ENCODE data around the gene ANKZF1.
A peak's percentile ranks its signal among the peaks of the same experiment; 100 is the strongest.
"Not testable (repeated sequence)": the region's sequence is repeated elsewhere in the genome, so short reads cannot be mapped to it uniquely, and the experiment has no call there.

ANKZF1 gene

GRCh38 chr2:219229305-219230058, at the start of gene ANKZF1, which contains the start of gene ATG9A:
Gene ANKZF1, plus strand, starts transcription at chr2:219229806. Its CDS starts 452 bp downstream, at chr2:219230258.
Gene ATG9A, minus strand, starts transcription at chr2:219229636. Its CDS starts 1,612 bp downstream, at chr2:219228024.
- DNase-seq = peak; percentile 100

GRCh38 chr2:219180961-219181360, 48.6 kb upstream of the ANKZF1 start:
- DNase-seq = no peak

GRCh38 chr2:219181531-219181930, 48.1 kb upstream of the ANKZF1 start:
- DNase-seq = no peak

GRCh38 chr2:219182331-219183150, 47.1 kb upstream of the ANKZF1 start:
- DNase-seq = no peak

GRCh38 chr2:219183151-219183772, 46.3 kb upstream of the ANKZF1 start:
- DNase-seq = no peak

GRCh38 chr2:219184121-219184520, 45.5 kb upstream of the ANKZF1 start:
- DNase-seq = no peak

GRCh38 chr2:219186754-219187456, 42.7 kb upstream of the ANKZF1 start:
- no peak for DNase-seq

- DNase-seq = no peak
Measured at GRCh38 chr2:219197388-219197787, 32.2 kb upstream of the ANKZF1 start.

- no peak for DNase-seq
Measured at GRCh38 chr2:219198974-219199373, 30.6 kb upstream of the ANKZF1 start.

GRCh38 chr2:219199470-219200211, 30.0 kb upstream of the ANKZF1 start:
- DNase-seq = no peak

- not testable (repeated sequence) for DNase-seq
Measured at GRCh38 chr2:219200502-219201326, 28.9 kb upstream of the ANKZF1 start.

- not testable (repeated sequence) for DNase-seq
Measured at GRCh38 chr2:219201331-219201730, 28.3 kb upstream of the ANKZF1 start.

- DNase-seq = no peak
Measured at GRCh38 chr2:219204425-219205164, 25.0 kb upstream of the ANKZF1 start.

GRCh38 chr2:219205165-219205538, 24.5 kb upstream of the ANKZF1 start:
- no peak for DNase-seq

- DNase-seq = no peak
Measured at GRCh38 chr2:219205981-219206327, 23.7 kb upstream of the ANKZF1 start.

GRCh38 chr2:219206328-219207133, 23.1 kb upstream of the ANKZF1 start, which contains the start of gene ZFAND2B:
Gene ZFAND2B, plus strand, starts transcription at chr2:219206782. Its CDS starts 206 bp downstream, at chr2:219206988.
- peak; percentile 90 for DNase-seq

- no peak for DNase-seq
Measured at GRCh38 chr2:219207134-219207883, 22.3 kb upstream of the ANKZF1 start.

- DNase-seq = peak; percentile 53
Measured at GRCh38 chr2:219207884-219208740, 21.5 kb upstream of the ANKZF1 start.
